Brain microvascular endothelial cell (primary cell): Measurements from ENCODE around the gene LIN37.

Experiments used
- DNase-seq: peaks from one replicate; pipeline ENCODE4 v3.0.0-alpha.2; 2020
- H3K27ac ChIP-seq: fragments of 250-450 bp; sonication (Bioruptor Pico); 2 replicates; pipeline ENCODE4 v1.5.1; 2020; ENCODE audit warnings: mild to moderate bottlenecking, moderate library complexity
- H3K27me3 ChIP-seq: fragments of 250-450 bp; sonication (Bioruptor Pico); replicated peaks from 2 replicates; pipeline ENCODE4 v1.5.1; 2020; ENCODE audit warnings: mild to moderate bottlenecking
- H3K36me3 ChIP-seq: fragments of 250-450 bp; sonication (Bioruptor Pico); replicated peaks from 2 replicates; pipeline ENCODE4 v1.5.1; 2020; ENCODE audit warnings: mild to moderate bottlenecking
- H3K4me3 ChIP-seq: 2 replicates; pipeline ENCODE4 v1.5.1; 2011; ENCODE audit warnings: low read depth, mild to moderate bottlenecking, control low read depth, low read length, moderate library complexity
- in situ Hi-C: cut with HindIII; loops from 2 replicates; pipeline ENCODE4 v1.10.0; 2017; ENCODE audit warnings: low sequenced_read_pairs, low pct_ligation_motif_present
- TF ChIP-seq, protein P1 (sequence below): IDR thresholded peaks from 2 replicates; pipeline ENCODE4 v1.5.1; 2011; ENCODE audit warnings: low read depth, mild to moderate bottlenecking, moderate library complexity, low read length, control low read depth, inconsistent platforms; ENCODE audit errors: missing control alignments

The LIN37 gene

DNA sequence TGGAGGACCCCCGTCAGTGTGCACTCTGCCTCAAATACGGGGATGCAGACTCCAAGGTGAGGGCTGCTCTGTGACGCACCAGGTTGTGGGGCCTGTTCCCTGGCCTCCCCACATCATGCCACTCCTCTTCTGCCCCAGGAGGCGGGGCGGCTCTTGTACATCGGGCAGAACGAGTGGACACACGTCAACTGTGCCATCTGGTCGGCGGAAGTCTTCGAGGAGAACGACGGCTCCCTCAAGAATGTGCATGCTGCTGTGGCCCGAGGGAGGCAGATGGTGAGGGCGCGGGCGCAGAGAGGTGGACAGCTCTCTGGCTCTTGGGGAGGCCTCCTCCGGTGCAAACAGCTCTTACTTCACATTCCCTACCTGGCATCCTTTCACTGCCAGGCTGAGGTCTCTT is 19.4 kb upstream of the LIN37 start:
- no peak for DNase-seq
- in situ Hi-C loops, result no loop called here
- H3K36me3 ChIP-seq, result peaks cover 86% of the 10 kb centered on the region
- TF ChIP-seq, protein P1, sequence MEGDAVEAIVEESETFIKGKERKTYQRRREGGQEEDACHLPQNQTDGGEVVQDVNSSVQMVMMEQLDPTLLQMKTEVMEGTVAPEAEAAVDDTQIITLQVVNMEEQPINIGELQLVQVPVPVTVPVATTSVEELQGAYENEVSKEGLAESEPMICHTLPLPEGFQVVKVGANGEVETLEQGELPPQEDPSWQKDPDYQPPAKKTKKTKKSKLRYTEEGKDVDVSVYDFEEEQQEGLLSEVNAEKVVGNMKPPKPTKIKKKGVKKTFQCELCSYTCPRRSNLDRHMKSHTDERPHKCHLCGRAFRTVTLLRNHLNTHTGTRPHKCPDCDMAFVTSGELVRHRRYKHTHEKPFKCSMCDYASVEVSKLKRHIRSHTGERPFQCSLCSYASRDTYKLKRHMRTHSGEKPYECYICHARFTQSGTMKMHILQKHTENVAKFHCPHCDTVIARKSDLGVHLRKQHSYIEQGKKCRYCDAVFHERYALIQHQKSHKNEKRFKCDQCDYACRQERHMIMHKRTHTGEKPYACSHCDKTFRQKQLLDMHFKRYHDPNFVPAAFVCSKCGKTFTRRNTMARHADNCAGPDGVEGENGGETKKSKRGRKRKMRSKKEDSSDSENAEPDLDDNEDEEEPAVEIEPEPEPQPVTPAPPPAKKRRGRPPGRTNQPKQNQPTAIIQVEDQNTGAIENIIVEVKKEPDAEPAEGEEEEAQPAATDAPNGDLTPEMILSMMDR, result no peak
- no peaks in the 10 kb centered on the region for H3K27me3 ChIP-seq
- no peak overlapping the region for H3K4me3 ChIP-seq
- no peak overlapping the region for H3K27ac ChIP-seq

DNA sequence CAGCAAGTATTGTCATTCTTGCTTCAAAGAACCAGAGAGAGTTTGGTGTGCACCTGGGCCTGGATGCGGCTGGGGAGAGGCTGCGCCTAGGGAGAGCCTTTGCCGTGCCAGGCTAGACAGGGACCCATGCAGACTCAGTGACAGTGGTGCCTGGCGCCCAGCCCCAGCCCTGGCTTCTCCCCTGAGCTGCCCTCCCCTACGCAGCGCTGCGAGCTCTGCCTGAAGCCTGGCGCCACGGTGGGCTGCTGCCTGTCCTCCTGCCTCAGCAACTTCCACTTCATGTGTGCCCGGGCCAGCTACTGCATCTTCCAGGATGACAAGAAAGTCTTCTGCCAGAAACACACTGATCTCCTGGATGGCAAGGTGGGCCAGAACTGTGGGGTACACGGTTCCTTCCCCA is 18.6 kb upstream of the LIN37 start:
- DNase-seq, result no peak
- peaks cover 87% of the 10 kb centered on the region for H3K36me3 ChIP-seq
- TF ChIP-seq, protein P1, result no peak
- no peak overlapping the region for H3K4me3 ChIP-seq
- no peak overlapping the region for H3K27ac ChIP-seq
- H3K27me3 ChIP-seq, result no peaks in the 10 kb centered on the region
- in situ Hi-C loops, result no loop called here

DNA sequence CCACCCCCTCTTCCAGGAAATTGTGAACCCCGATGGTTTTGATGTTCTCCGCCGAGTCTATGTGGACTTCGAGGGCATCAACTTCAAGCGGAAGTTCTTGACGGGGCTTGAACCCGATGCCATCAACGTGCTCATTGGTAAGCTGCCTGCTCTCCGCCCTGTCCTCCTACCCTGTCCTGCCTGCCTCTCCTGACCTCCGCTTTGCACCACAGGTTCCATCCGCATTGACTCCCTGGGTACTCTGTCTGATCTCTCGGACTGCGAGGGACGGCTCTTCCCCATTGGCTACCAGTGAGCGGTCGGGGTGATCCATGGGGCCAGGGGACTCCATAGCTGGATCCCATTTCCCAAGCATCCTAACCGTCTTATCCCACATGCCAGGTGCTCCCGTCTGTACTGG is 18.1 kb upstream of the LIN37 start:
- no peak for DNase-seq
- in situ Hi-C loops, result no loop called here
- Histone ChIP-seq H3K27me3 (no peaks in the 10 kb centered on the region), H3K4me3 (no peak overlapping the region), H3K36me3 (peaks cover 86% of the 10 kb centered on the region), H3K27ac (no peak overlapping the region)
- TF ChIP-seq, protein P1, result no peak

DNA sequence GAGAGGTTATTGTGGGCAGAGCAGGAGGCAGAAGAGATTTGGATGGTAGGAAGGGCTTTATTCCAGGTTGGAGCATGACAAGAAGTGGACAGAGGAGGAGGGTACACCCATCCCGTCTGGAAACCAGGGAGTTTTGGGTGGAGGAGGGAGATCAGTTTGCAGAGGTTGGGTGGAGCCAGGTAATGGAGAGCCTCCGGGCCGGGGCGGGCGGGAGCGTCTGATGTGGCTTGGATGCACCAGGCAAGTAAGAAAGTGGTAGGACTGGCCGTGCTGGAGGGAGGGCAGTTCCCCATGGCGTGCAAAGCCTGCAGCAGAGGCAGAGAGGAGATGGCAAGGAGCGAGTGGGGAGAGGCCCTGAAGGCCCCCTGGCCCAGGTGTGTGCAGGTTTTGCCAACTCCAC is 17.0 kb upstream of the LIN37 start:
- Histone ChIP-seq H3K27me3 (no peaks in the 10 kb centered on the region), H3K4me3 (no peak overlapping the region), H3K36me3 (peaks cover 78% of the 10 kb centered on the region), H3K27ac (no peak overlapping the region)
- in situ Hi-C loops, result no loop called here
- DNase-seq, result no peak
- TF ChIP-seq, protein P1, result no peak

DNA sequence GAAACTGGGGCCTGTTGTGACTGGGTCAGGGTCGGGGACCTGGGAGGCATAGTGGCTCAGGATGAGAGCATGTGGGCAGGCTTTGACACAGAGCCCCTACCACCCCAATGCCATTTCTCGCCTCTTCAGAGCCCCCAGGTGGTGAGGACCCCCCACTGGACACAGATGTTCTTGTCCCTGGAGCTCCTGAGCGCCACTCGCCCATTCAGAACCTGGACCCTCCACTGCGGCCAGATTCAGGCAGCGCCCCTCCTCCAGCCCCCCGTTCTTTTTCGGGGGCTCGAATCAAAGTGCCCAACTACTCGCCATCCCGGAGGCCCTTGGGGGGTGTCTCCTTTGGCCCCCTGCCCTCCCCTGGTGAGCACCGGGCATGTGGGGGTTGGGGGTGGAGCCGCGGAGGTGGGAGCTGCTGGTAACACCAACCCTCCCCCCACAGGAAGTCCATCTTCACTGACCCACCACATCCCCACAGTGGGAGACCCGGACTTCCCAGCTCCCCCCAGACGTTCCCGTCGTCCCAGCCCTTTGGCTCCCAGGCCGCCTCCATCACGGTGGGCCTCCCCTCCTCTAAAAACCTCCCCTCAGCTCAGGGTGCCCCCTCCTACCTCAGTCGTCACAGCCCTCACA is 16.5 kb upstream of the LIN37 start:
- in situ Hi-C loops, result no loop called here
- no peak overlapping the region for H3K27ac ChIP-seq
- peaks cover 81% of the 10 kb centered on the region for H3K36me3 ChIP-seq
- TF ChIP-seq, protein P1, result no peak
- no peak overlapping the region for H3K4me3 ChIP-seq
- DNase-seq, result no peak
- no peaks in the 10 kb centered on the region for H3K27me3 ChIP-seq
